ENCODE measurements around the gene CCDC142.

CCDC142 gene

GRCh38 chr2:74481961-74482800 lies 617 bp downstream of the CCDC142 start:
- TF ChIP-seq CTCF (IDR thresholded peaks at IDR 0.05; ENCODE audit: borderline replicate concordance, insufficient read depth, low read depth, low read length): no peak
- peak overlapping the region; percentile 58 for H3K4me3 ChIP-seq (ENCODE audit: low read depth, low read length)

DNA sequence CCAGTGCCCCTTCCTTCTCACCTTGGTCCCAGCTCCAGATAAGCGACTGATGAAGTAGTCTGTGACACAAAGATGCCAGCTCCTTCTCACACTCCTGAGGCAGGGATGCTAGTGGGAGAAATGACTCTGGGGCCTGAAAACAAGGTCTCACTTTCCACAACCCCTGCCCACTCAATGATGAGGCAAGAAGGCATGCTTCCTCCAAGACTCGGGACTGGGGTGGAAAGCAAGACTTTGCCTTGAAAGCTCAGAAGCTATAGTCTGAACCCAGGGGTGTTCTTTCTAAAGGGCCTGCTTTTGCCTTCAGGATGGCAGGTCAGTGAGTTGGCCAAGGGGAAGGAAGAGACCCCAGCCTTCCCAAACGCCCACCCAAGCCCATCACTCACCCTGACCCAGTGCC lies 1.4 kb downstream of the CCDC142 start:
- H3K4me3 ChIP-seq (ENCODE audit: low read depth, low read length): peak overlapping the region; percentile 58
- no peak for TF ChIP-seq CTCF (IDR thresholded peaks at IDR 0.05; ENCODE audit: borderline replicate concordance, insufficient read depth, low read depth, low read length)

GRCh38 chr2:74474899-74475298 lies 7.9 kb downstream of the CCDC142 start:
- H3K4me3 ChIP-seq (ENCODE audit: low read depth, low read length): no peak overlapping the region
- peak; percentile 56 for TF ChIP-seq CTCF (IDR thresholded peaks at IDR 0.05; ENCODE audit: borderline replicate concordance, insufficient read depth, low read depth, low read length)

DNA sequence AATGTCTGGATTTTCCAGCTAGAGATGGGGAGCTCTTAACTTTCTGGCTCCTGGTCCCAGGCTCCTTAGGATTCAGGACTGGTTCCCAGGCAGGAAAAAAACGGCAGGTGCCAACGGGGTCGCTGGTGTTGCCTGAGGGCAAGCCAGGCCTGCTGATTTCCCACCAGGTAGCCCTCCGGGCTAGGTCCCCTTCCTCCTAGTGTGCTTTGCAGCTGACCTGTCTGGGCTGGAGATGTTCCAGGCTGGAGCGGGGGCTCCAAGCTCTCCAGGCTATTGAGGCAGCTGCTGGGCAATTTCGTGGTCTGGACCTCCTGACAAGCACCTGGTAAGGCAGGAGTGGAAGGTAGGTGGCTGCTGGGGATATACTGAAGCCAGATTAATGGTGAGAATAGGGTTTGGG lies 8.3 kb downstream of the CCDC142 start:
- H3K4me3 ChIP-seq (ENCODE audit: low read depth, low read length): no peak overlapping the region
- TF ChIP-seq CTCF (IDR thresholded peaks at IDR 0.05; ENCODE audit: borderline replicate concordance, insufficient read depth, low read depth, low read length): no peak

DNA sequence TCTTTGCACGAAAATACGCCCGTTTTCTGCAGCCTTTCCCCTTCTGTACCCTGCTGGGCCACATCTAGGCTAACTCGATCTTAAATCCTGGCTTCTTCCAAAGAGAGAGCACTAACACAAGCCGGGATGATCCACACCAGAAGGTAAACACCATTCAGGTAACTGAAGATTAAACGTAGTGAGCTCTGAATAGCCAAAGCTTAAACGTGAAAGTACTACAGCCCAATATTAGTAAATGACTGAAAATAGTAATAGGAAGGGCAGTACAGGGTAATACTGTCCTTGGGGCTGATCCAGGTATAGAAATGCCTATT lies 9.9 kb downstream of the CCDC142 start:
- TF ChIP-seq CTCF (IDR thresholded peaks at IDR 0.05; ENCODE audit: borderline replicate concordance, insufficient read depth, low read depth, low read length): no peak

GRCh38 chr2:74472086-74472944 lies 10.5 kb downstream of the CCDC142 start, which contains the start of gene MRPL53:
Gene MRPL53 (minus strand): TSS chr2:74472680. CDS start chr2:74472660, 20 bp downstream.
- peak within 1 kb of the TSS; percentile 70 for H3K4me3 ChIP-seq (ENCODE audit: low read depth, low read length)
- TF ChIP-seq CTCF (IDR thresholded peaks at IDR 0.05; ENCODE audit: borderline replicate concordance, insufficient read depth, low read depth, low read length): no peak

More for the DNA sequence above, 9.9 kb downstream of the CCDC142 start:
- peak overlapping the region; percentile 70 for H3K4me3 ChIP-seq (ENCODE audit: low read depth, low read length)
